GM13977 (cell line): ENCODE data around the gene CLCNKA.

Source experiments
- DNase-seq: peaks from one replicate; pipeline ENCODE4 v3.0.0; 2012; ENCODE audit warnings: low spot score
- CTCF ChIP-seq: IDR thresholded peaks from 2 replicates; pipeline ENCODE4 v1.5.1; 2012; ENCODE audit warnings: mild to moderate bottlenecking, control low read depth; ENCODE audit not compliant: insufficient read depth; ENCODE audit errors: extremely low read depth, missing control alignments
- in situ Hi-C: fragments of 300-500 bp; cut with MboI; formaldehyde crosslinking; loops from one replicate; pipeline ENCODE4 v1.12.0; 2022; ENCODE audit warnings: low sequenced_read_pairs, low pct_unique_long_range_greater_than_20kb, mixed read lengths, inconsistent platforms; ENCODE audit not compliant: unreplicated experiment

The CLCNKA gene

GRCh38 chr1:15981679-15982078 lies 40.2 kb upstream of the CLCNKA start:
- in situ Hi-C loops: no loop called here
- DNase-seq: no peak
- no peak for TF ChIP-seq CTCF

DNA sequence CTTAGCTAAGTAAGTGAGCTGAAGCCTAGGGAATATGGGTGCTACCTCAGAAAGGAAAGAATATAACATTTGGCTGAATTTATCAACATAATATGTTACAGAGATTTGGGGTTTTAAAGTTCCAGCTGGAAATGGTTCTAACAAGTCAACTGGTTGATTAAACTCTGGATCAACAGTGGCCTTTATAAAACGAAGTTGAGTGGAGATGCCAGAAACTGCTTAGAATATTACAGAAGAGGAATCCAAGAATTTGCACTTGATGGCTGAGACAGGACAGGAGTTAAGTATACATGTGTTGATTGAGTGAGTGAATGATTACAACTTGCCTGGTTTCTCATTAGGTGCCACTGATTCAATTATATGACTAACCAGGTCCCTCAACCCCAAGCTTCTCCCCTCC lies 38.6 kb upstream of the CLCNKA start:
- no peak for DNase-seq
- in situ Hi-C loops: no loop called here
- no peak for TF ChIP-seq CTCF

DNA sequence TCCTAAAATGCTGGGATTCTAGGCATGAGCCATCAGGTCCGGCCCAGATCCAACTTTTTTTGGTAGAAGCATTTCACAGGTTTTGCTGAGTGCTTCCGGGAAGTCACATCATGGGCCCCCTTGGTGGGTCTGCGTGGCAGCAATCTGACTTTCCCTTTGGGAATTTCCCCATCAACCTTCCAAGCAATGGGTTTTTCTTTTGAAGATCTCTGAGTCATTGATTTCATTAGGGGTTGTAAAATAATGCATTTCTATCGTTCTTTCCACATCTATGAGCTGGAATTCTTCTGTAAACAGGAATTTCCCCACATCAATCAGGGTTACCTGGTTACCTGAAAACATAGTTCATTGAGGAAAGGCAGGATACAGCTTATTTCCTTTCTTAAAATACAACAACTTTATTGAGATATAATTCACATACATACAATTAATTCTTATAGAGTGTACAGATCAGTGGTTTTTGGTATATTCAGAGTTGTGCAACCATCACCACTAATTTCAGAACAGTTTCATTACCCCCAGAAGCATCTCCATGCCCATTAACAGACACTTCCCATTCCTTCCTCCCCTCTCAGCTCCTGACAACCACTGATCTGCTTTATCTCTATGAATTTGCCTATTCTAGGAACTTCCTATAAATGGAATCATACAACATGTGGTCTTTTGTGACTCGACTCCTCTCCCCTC lies 36.1 kb upstream of the CLCNKA start:
- no peak for DNase-seq
- in situ Hi-C loops: no loop called here
- TF ChIP-seq CTCF: no peak

GRCh38 chr1:15988856-15989736 lies 32.7 kb upstream of the CLCNKA start:
- in situ Hi-C loops: no loop called here
- TF ChIP-seq CTCF: no peak
- no peak for DNase-seq

GRCh38 chr1:15989776-15990175 lies 32.1 kb upstream of the CLCNKA start:
- in situ Hi-C loops: loop anchor here (10.0 kb wide), 1 partner anchor 175 kb away; no protein-coding TSS in a partner anchor
- TF ChIP-seq CTCF: no peak
- DNase-seq: no peak

DNA sequence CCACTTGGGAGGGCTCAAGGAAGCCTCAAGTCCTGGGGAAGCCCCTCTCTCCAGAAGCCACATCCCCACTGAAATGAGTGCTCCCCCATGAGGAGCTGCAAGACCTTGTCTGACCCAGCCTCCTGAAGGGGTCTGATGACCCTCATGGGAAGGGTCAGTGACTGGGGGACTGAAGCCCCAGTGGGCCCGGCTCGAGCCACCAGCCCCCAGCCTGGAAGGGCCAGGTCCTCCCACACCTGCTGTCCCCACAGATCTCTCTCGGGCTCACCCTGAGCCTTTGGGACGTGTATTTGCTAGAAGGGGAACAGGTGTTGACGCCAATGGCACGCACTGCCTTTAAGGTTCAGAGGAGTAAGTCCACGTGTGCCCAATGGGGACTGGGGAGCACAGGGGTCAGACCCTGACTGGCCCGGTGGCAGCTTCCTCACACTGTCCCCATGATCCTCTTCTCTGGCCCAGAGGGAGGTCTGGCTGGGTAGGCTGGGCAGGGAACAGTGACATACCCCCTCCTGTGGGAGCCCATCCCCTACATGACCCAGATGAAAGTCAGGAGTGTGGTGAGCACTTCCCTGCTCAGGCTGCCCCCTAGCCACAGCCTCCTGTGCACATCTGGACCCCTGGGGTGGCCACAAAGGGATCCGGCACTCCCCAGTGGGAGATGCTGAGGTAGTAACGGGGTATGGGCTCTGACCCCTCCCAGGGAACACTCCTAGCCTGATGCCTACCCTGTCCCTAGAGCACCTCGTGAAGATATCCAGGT lies 30.2 kb upstream of the CLCNKA start:
- TF ChIP-seq CTCF: no peak
- in situ Hi-C loops: loop anchor here (10.0 kb wide), 1 partner anchor 177 kb away; no protein-coding TSS in a partner anchor
- no peak for DNase-seq
